Neuronal stem cell (in vitro differentiated cells): ENCODE data around the gene GOLT1A. TPM values are rescaled to one million over a fixed set of nuclear protein-coding genes. Genes with fewer than 3 reads are reported as not detected.

Experiments used
- DNase-seq: peaks from one replicate; pipeline ENCODE4 v3.0.0-alpha.2; 2013; ENCODE audit warnings: low spot score
- H2AFZ ChIP-seq: one replicate; pipeline ENCODE4 v1.6.1; 2013; ENCODE audit warnings: mild to moderate bottlenecking, low read length, inconsistent platforms
- H2AK5ac ChIP-seq: 2 replicates; pipeline ENCODE4 v1.6.1; 2013; ENCODE audit warnings: low read depth, mild to moderate bottlenecking, inconsistent platforms, low read length, moderate library complexity, mixed read lengths
- H2BK120ac ChIP-seq: 2 replicates; pipeline ENCODE4 v1.6.1; 2013; ENCODE audit warnings: low read depth, mild to moderate bottlenecking, inconsistent platforms, low read length, moderate library complexity, mixed read lengths
- H2BK12ac ChIP-seq: one replicate; pipeline ENCODE4 v1.6.1; 2013; ENCODE audit warnings: low read length, inconsistent platforms
- H2BK15ac ChIP-seq: 2 replicates; pipeline ENCODE4 v1.6.1; 2013; ENCODE audit warnings: mild to moderate bottlenecking, low read length, inconsistent platforms, mixed read lengths
- H2BK5ac ChIP-seq: one replicate; pipeline ENCODE4 v1.6.1; 2013; ENCODE audit warnings: inconsistent platforms, mild to moderate bottlenecking, low read length, moderate library complexity
- H3K14ac ChIP-seq: one replicate; pipeline ENCODE4 v1.6.1; 2013; ENCODE audit warnings: low read length, inconsistent platforms
- H3K18ac ChIP-seq: 2 replicates; pipeline ENCODE4 v1.6.1; 2013; ENCODE audit warnings: low read length, inconsistent platforms
- H3K23ac ChIP-seq: 2 replicates; pipeline ENCODE4 v1.6.1; 2013; ENCODE audit warnings: low read depth, mild to moderate bottlenecking, mixed read lengths, low read length, inconsistent platforms; ENCODE audit not compliant: poor library complexity
- H3K27ac ChIP-seq: replicated peaks from 3 replicates; pipeline ENCODE4 v1.5.1; 2013; ENCODE audit warnings: low read length, inconsistent platforms
- H3K27me3 ChIP-seq, 3 experiments: 2 replicates each; pipeline ENCODE4 v1.6.1; 2013; ENCODE audit warnings: low read length in 3 of 3, mild to moderate bottlenecking in 2 of 3, inconsistent platforms in 1 of 3, low read depth in 1 of 3, mixed read lengths in 1 of 3, moderate library complexity in 1 of 3; ENCODE audit not compliant: control insufficient read depth in 3 of 3, insufficient read depth in 3 of 3
- H3K36me3 ChIP-seq, 2 donors: replicated peaks in 1 of 2; 2 replicates each; pipeline ENCODE4 v1.6.1; 2013; ENCODE audit warnings: low read length in 2 of 2; ENCODE audit not compliant: control insufficient read depth in 2 of 2, insufficient read depth in 2 of 2
- H3K4ac ChIP-seq: 2 replicates; pipeline ENCODE4 v1.6.1; 2013; ENCODE audit warnings: inconsistent platforms, mild to moderate bottlenecking, low read length, moderate library complexity
- H3K4me1 ChIP-seq, 2 donors: 1 replicate in 1 of 2; 2 replicates in 1 of 2; pipeline ENCODE4 v1.6.1; 2013; ENCODE audit warnings: low read length in 2 of 2, low read depth in 1 of 2; ENCODE audit not compliant: control insufficient read depth in 2 of 2, insufficient read depth in 1 of 2
- H3K4me2 ChIP-seq: one replicate; pipeline ENCODE4 v1.6.1; 2013; ENCODE audit warnings: mild to moderate bottlenecking, low read length, inconsistent platforms; ENCODE audit not compliant: insufficient read depth, poor library complexity, severe bottlenecking
- H3K4me3 ChIP-seq, 2 donors: 2 replicates each; pipeline ENCODE4 v1.5.1; 2013; ENCODE audit warnings: low read length in 2 of 2, mild to moderate bottlenecking in 2 of 2, inconsistent platforms in 1 of 2, moderate library complexity in 1 of 2
- H3K79me1 ChIP-seq: one replicate; pipeline ENCODE4 v1.6.1; 2013; ENCODE audit warnings: low read depth, mild to moderate bottlenecking, inconsistent platforms, low read length, moderate library complexity
- H3K9ac ChIP-seq: one replicate; pipeline ENCODE4 v1.6.1; 2013; ENCODE audit warnings: mild to moderate bottlenecking, low read depth, low read length, inconsistent platforms; ENCODE audit not compliant: poor library complexity
- H3K9me3 ChIP-seq, 2 donors: replicated peaks in 1 of 2; 2 replicates each; pipeline versions ENCODE3 to v1.6.1; 2013; ENCODE audit warnings: low read length in 2 of 2, mild to moderate bottlenecking in 2 of 2, inconsistent platforms in 1 of 2, low read depth in 1 of 2, mixed read lengths in 1 of 2, moderate library complexity in 1 of 2; ENCODE audit not compliant: control insufficient read depth in 2 of 2, insufficient read depth in 1 of 2
- H4K8ac ChIP-seq: one replicate; pipeline ENCODE4 v1.6.1; 2013; ENCODE audit warnings: low read depth, mild to moderate bottlenecking, inconsistent platforms, low read length, moderate library complexity
- H4K91ac ChIP-seq: one replicate; pipeline ENCODE4 v1.6.1; 2013; ENCODE audit warnings: low read length, low read depth, mild to moderate bottlenecking, inconsistent platforms; ENCODE audit not compliant: poor library complexity
- WGBS, 2 donors: extraction: QIAGEN DNeasy Blood & Tissue Kit; methylation state at CpG; one replicate each; pipeline ENCODE4 v1.1.7; 2013; ENCODE audit warnings: missing lambda C conversion rate in 2 of 2, mixed read lengths in 1 of 2; ENCODE audit not compliant: insufficient read length in 2 of 2, insufficient replicate concordance in 1 of 2; ENCODE audit errors: extremely low coverage in 2 of 2; 5-methylcytosine and 5-hydroxymethylcytosine counted together
- polyA plus RNA-seq, 2 experiments: library from polyadenylated mRNA; stranded (reverse); fragments of 200-250 nt; gene quantifications; one replicate each; pipeline ENCODE4 v1.2.3, GENCODE V29; 2013

The GOLT1A gene
- polyA plus RNA-seq (2013, experiment 1 of 2), result 0.22 TPM
- polyA plus RNA-seq (2013, experiment 2 of 2), result 0.29 TPM

- no peak within 1 kb of the TSS for H4K91ac ChIP-seq
- H3K4ac ChIP-seq, result no peak within 1 kb of the TSS
- no peak within 1 kb of the TSS for H3K14ac ChIP-seq
- no peak within 1 kb of the TSS for H2BK120ac ChIP-seq
- peak within 1 kb of the TSS; percentile 22 for H2AK5ac ChIP-seq
- H3K4me3 ChIP-seq, result peak within 1 kb of the TSS in 1 of 2 donors; percentile 58
- H2BK15ac ChIP-seq, result peak within 1 kb of the TSS; percentile 33
- peak within 1 kb of the TSS; percentile 55 for H2AFZ ChIP-seq
- no peaks in the 10 kb centered on the region for H3K36me3 ChIP-seq
- peak within 1 kb of the TSS; percentile 79 for H3K18ac ChIP-seq
- no peak within 1 kb of the TSS for H4K8ac ChIP-seq
- peaks cover 0 to 16% (median 3%) of the 10 kb centered on the region in 3 experiments for H3K27me3 ChIP-seq
- peak within 1 kb of the TSS; percentile 70 for H3K23ac ChIP-seq
- no CpG with 5 or more reads among the region's 41 CpGs for WGBS, 2 donors
- no peaks in the 10 kb centered on the region for H3K4me1 ChIP-seq
- H2BK12ac ChIP-seq, result no peak within 1 kb of the TSS
- H2BK5ac ChIP-seq, result no peak within 1 kb of the TSS
- no peaks in the 10 kb centered on the region for H3K79me1 ChIP-seq
- H3K27ac ChIP-seq, result no peak within 1 kb of the TSS
- no peaks in the 10 kb centered on the region for H3K9me3 ChIP-seq
- peak; percentile 55 for DNase-seq
- peak within 1 kb of the TSS; percentile 66 for H3K4me2 ChIP-seq
- H3K9ac ChIP-seq, result no peak within 1 kb of the TSS
Observed at GRCh38 chr1:204213668-204214662, at the start of gene GOLT1A. TSS of gene GOLT1A (minus strand) at chr1:204213988. CDS start at chr1:204213906, 82 bp downstream.

GRCh38 chr1:204263254-204263910 is 49.6 kb upstream of the GOLT1A start:
- no peak for DNase-seq
- no peaks in the 10 kb centered on the region for H3K27me3 ChIP-seq
- no peak overlapping the region for H2BK15ac ChIP-seq
- no peak overlapping the region for H3K4me3 ChIP-seq
- H3K4ac ChIP-seq, result no peak overlapping the region
- peak overlapping the region; percentile 24 for H2AFZ ChIP-seq
- peaks cover 12 to 15% of the 10 kb centered on the region in 2 donors for H3K4me1 ChIP-seq
- no peak overlapping the region for H2BK120ac ChIP-seq
- no peak overlapping the region for H3K9ac ChIP-seq
- no peak overlapping the region for H3K18ac ChIP-seq
- no peaks in the 10 kb centered on the region for H3K9me3 ChIP-seq
- H2BK12ac ChIP-seq, result no peak overlapping the region
- WGBS, 2 donors, result no CpG with 5 or more reads among the region's 13 CpGs
- no peak overlapping the region for H4K8ac ChIP-seq
- no peak overlapping the region for H3K14ac ChIP-seq
- H3K27ac ChIP-seq, result no peak overlapping the region
- no peaks in the 10 kb centered on the region for H3K79me1 ChIP-seq
- H4K91ac ChIP-seq, result no peak overlapping the region
- H3K4me2 ChIP-seq, result no peak overlapping the region
- no peak overlapping the region for H3K23ac ChIP-seq
- peaks cover 0 to 71% of the 10 kb centered on the region in 2 donors for H3K36me3 ChIP-seq
- no peak overlapping the region for H2BK5ac ChIP-seq
- no peak overlapping the region for H2AK5ac ChIP-seq

GRCh38 chr1:204262506-204263253 is 48.9 kb upstream of the GOLT1A start:
- Histone ChIP-seq H4K91ac (no peak overlapping the region), H2BK15ac (no peak overlapping the region), H3K36me3 (peaks cover 0 to 66% of the 10 kb centered on the region in 2 donors), H3K4me2 (no peak overlapping the region), H3K27ac (no peak overlapping the region), H3K4me1 (peaks cover 12 to 15% of the 10 kb centered on the region in 2 donors), H3K9me3 (no peaks in the 10 kb centered on the region), H3K79me1 (no peaks in the 10 kb centered on the region), H2BK12ac (no peak overlapping the region), H2BK5ac (no peak overlapping the region), H3K23ac (peak overlapping the region; percentile 28), H3K14ac (no peak overlapping the region), H2AK5ac (no peak overlapping the region), H3K4me3 (no peak overlapping the region), H3K4ac (no peak overlapping the region), H3K9ac (no peak overlapping the region), H4K8ac (no peak overlapping the region), H3K27me3 (no peaks in the 10 kb centered on the region), H3K18ac (no peak overlapping the region), H2AFZ (peak overlapping the region; percentile 24), H2BK120ac (no peak overlapping the region)
- WGBS, 2 donors, result no CpG with 5 or more reads among the region's 13 CpGs
- DNase-seq, result no peak
